HepG2 (cell line): ENCODE data around the gene SH2D3C. TPM values are rescaled to one million over a fixed set of nuclear protein-coding genes. Genes with fewer than 3 reads are reported as not detected.
A peak's percentile ranks its signal among the peaks of the same experiment; 100 is the strongest.

Source experiments
- ASH2L ChIP-seq: fragments of 300-600, 200-600 bp; sonication (generic); IDR thresholded peaks from 2 replicates; pipeline ENCODE4 v1.7.0; 2017; ENCODE audit warnings: low read depth, mild to moderate bottlenecking, moderate library complexity, mixed read lengths, low read length; ENCODE audit not compliant: insufficient read length
- KDM5B ChIP-seq: sonication (generic); formaldehyde crosslinking; IDR thresholded peaks from 2 replicates; pipeline ENCODE4 v1.4.0; 2020; ENCODE audit warnings: missing genetic modification reagents, mild to moderate bottlenecking, borderline replicate concordance
- MIER3 ChIP-seq: IDR thresholded peaks from 2 replicates; pipeline ENCODE4 v1.6.1; 2016; ENCODE audit warnings: missing compliant biosample characterization, borderline replicate concordance
- NFRKB ChIP-seq: fragments of 450-650 bp; IDR thresholded peaks from 2 replicates; pipeline ENCODE4 v1.6.1; 2017
- RFX3 ChIP-seq: IDR thresholded peaks from 2 replicates; pipeline ENCODE4 v1.6.1; 2016; ENCODE audit warnings: missing biosample characterization, missing genetic modification reagents
- SATB2 ChIP-seq: sonication (generic); formaldehyde crosslinking; IDR thresholded peaks from 2 replicates; pipeline ENCODE4 v1.5.0; 2020; ENCODE audit warnings: missing genetic modification reagents
- SOX6 ChIP-seq, 2 experiments: fragments of 450-650 bp in 1 of 2; sonication (generic) in 1 of 2; formaldehyde crosslinking in 1 of 2; IDR thresholded peaks; 2 replicates each; pipeline versions ENCODE4 v1.4.0 to v1.6.1; 2017 to 2020; ENCODE audit warnings: antibody characterized with exemption in 1 of 2, mild to moderate bottlenecking in 1 of 2, missing genetic modification reagents in 1 of 2
- TAF1 ChIP-seq: sonication (generic); formaldehyde crosslinking; IDR thresholded peaks from 2 replicates; pipeline ENCODE4 v1.4.0; 2020; ENCODE audit warnings: missing genetic modification reagents
- TEAD3 ChIP-seq: optimal IDR thresholded peaks from 2 replicates; pipeline ENCODE3; 2016; ENCODE audit warnings: borderline replicate concordance
- YEATS2 ChIP-seq: sonication (generic); formaldehyde crosslinking; IDR thresholded peaks from 2 replicates; pipeline ENCODE4 v1.4.0; 2020; ENCODE audit warnings: missing genetic modification reagents, borderline replicate concordance
- ZMYM4 ChIP-seq: sonication (generic); formaldehyde crosslinking; IDR thresholded peaks from 2 replicates; pipeline ENCODE4 v1.8.1; 2023; ENCODE audit warnings: mild to moderate bottlenecking, missing genetic modification reagents
- ZNF20 ChIP-seq: sonication (generic); formaldehyde crosslinking; IDR thresholded peaks from 2 replicates; pipeline ENCODE4 v1.4.0; 2020; ENCODE audit warnings: mild to moderate bottlenecking, moderate library complexity, missing genetic modification reagents
- ZNF382 ChIP-seq: sonication (generic); formaldehyde crosslinking; IDR thresholded peaks from 2 replicates; pipeline ENCODE4 v1.5.0; 2020; ENCODE audit warnings: missing genetic modification reagents, mild to moderate bottlenecking, borderline replicate concordance
- ZNF441 ChIP-seq: sonication (generic); formaldehyde crosslinking; IDR thresholded peaks from 2 replicates; pipeline ENCODE4 v1.7.0; 2021; ENCODE audit warnings: missing genetic modification reagents, borderline replicate concordance
- ZNF530 ChIP-seq: sonication (generic); formaldehyde crosslinking; IDR thresholded peaks from 2 replicates; pipeline ENCODE4 v1.5.0; 2020; ENCODE audit warnings: low read depth, mild to moderate bottlenecking, missing genetic modification reagents
- ZNF550 ChIP-seq: sonication (generic); formaldehyde crosslinking; IDR thresholded peaks from 2 replicates; pipeline ENCODE4 v1.4.0; 2020; ENCODE audit warnings: mild to moderate bottlenecking, missing genetic modification reagents, borderline replicate concordance
- ZNF607 ChIP-seq: sonication (generic); formaldehyde crosslinking; IDR thresholded peaks from 2 replicates; pipeline ENCODE4 v1.5.1; 2020; ENCODE audit warnings: missing genetic modification reagents, mild to moderate bottlenecking, borderline replicate concordance
- ZNF747 ChIP-seq: sonication (generic); formaldehyde crosslinking; IDR thresholded peaks from 2 replicates; pipeline ENCODE4 v1.8.1; 2023; ENCODE audit warnings: missing genetic modification reagents, mild to moderate bottlenecking, borderline replicate concordance
- ZSCAN29 ChIP-seq: sonication (generic); formaldehyde crosslinking; conservative IDR thresholded peaks from 2 replicates; pipeline ENCODE4 v1.4.0; 2020; ENCODE audit warnings: mild to moderate bottlenecking, missing genetic modification reagents
- polyA plus RNA-seq, 8 experiments: library from polyadenylated mRNA; depleted of rRNA in 3 of 8; stranded (reverse) in 7 of 8; unstranded in 1 of 8; fragments of >200 nt; fragmentation: Illumina TruSeq in 4 of 8; extraction: Trizol in 4 of 8; gene quantifications; 2 replicates each; pipeline versions ENCODE4 v1.2.1 to v1.2.3, GENCODE V29; 2011 to 2016; ENCODE audit warnings: low read depth in 4 of 8, missing spikeins in 1 of 8, mixed read lengths in 1 of 8; ENCODE audit not compliant: insufficient read depth in 1 of 8
- total RNA-seq, 5 experiments: library from RNA; depleted of rRNA; stranded (reverse); fragments of >200 nt; fragmentation: Illumina TruSeq; extraction: Trizol; gene quantifications; 2 replicates each; pipeline ENCODE4 v1.2.3, GENCODE V29; 2016; ENCODE audit warnings: low read depth in 1 of 5
- TF ChIP-seq, protein P1 (sequence below): IDR thresholded peaks from 2 replicates; pipeline ENCODE4 v1.6.1; 2016; ENCODE audit warnings: low read depth, control low read depth
- TF ChIP-seq, protein P2 (sequence below): sonication (generic); formaldehyde crosslinking; IDR thresholded peaks from 2 replicates; pipeline ENCODE4 v1.4.0; 2020; ENCODE audit warnings: mild to moderate bottlenecking, low read depth, missing genetic modification reagents
- TF ChIP-seq, protein P3 (sequence below): sonication (generic); formaldehyde crosslinking; conservative IDR thresholded peaks from 2 replicates; pipeline ENCODE4 v1.4.0; 2020; ENCODE audit warnings: missing genetic modification reagents
- TF ChIP-seq, protein P4 (sequence below): sonication (generic); formaldehyde crosslinking; conservative IDR thresholded peaks from 2 replicates; pipeline ENCODE4 v1.4.0; 2020; ENCODE audit warnings: missing genetic modification reagents

The SH2D3C gene
- total and polyA plus RNA-seq, 2 of the 13 experiments (the other 11 are each of a cell fraction or from before 2014, with no cell fraction given), result not detected

DNA sequence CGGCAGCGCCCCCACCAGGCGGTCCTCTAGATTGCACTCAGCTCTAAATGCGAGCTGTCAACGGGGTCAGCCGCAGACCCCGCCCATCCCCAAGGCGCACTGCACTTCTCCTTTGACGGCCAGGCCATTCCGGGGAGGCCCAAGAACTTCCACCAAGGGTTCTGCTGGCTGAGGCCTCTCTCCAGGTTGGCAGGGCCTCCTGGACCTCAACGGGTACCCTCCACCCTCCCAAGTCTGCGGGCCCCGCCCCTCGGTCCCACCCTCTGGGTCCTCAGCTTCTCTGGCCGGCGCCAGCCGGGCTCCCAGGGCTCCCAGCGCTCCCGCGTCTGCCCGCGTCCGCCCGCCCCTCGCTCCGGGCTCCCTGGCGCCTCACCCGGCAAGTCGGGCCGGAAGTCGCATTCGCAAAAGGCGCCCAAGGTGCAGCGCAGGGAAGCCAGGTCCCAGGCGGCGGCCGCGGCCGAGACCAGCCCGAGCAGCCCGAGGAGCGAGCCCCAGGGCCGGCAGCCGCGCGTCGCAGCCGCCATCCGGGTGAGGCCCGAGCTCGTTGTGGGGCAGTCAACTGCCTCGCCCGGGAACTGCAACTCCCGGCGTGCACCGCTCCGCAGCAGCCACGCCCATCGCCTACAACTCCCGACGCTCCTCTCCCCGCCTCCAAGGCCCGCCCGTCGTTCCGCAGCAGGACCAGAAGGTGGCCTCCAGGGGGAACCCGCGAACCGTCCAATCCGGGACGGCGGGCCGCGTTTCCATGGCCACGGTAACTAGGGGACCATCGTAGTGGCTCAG, 43.5 kb downstream of the SH2D3C start, which contains the start of gene TOR2A (continued):
- TF ChIP-seq, protein P1, sequence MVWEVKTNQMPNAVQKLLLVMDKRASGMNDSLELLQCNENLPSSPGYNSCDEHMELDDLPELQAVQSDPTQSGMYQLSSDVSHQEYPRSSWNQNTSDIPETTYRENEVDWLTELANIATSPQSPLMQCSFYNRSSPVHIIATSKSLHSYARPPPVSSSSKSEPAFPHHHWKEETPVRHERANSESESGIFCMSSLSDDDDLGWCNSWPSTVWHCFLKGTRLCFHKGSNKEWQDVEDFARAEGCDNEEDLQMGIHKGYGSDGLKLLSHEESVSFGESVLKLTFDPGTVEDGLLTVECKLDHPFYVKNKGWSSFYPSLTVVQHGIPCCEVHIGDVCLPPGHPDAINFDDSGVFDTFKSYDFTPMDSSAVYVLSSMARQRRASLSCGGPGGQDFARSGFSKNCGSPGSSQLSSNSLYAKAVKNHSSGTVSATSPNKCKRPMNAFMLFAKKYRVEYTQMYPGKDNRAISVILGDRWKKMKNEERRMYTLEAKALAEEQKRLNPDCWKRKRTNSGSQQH, result peak; percentile 11; the same call in 1 of the 2 replicates
- TF ChIP-seq, protein P2, sequence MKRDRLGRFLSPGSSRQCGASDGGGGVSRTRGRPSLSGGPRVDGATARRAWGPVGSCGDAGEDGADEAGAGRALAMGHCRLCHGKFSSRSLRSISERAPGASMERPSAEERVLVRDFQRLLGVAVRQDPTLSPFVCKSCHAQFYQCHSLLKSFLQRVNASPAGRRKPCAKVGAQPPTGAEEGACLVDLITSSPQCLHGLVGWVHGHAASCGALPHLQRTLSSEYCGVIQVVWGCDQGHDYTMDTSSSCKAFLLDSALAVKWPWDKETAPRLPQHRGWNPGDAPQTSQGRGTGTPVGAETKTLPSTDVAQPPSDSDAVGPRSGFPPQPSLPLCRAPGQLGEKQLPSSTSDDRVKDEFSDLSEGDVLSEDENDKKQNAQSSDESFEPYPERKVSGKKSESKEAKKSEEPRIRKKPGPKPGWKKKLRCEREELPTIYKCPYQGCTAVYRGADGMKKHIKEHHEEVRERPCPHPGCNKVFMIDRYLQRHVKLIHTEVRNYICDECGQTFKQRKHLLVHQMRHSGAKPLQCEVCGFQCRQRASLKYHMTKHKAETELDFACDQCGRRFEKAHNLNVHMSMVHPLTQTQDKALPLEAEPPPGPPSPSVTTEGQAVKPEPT, result peak; percentile 79; the same call in 1 of the 2 replicates
- TF ChIP-seq, protein P3, sequence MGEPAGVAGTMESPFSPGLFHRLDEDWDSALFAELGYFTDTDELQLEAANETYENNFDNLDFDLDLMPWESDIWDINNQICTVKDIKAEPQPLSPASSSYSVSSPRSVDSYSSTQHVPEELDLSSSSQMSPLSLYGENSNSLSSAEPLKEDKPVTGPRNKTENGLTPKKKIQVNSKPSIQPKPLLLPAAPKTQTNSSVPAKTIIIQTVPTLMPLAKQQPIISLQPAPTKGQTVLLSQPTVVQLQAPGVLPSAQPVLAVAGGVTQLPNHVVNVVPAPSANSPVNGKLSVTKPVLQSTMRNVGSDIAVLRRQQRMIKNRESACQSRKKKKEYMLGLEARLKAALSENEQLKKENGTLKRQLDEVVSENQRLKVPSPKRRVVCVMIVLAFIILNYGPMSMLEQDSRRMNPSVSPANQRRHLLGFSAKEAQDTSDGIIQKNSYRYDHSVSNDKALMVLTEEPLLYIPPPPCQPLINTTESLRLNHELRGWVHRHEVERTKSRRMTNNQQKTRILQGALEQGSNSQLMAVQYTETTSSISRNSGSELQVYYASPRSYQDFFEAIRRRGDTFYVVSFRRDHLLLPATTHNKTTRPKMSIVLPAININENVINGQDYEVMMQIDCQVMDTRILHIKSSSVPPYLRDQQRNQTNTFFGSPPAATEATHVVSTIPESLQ (CRISPR knock-in tag), result peak; percentile 5; the same call in 1 of the 2 replicates
- TF ChIP-seq ZNF441 (CRISPR knock-in tag) (no peak), RFX3 (CRISPR knock-in tag) (peak; percentile 98), ZNF20 (CRISPR knock-in tag) (no peak), MIER3 (peak; percentile 60; the same call in 1 of the 2 replicates), ASH2L (peak; percentile 55), ZNF530 (no peak), TAF1 (CRISPR knock-in tag) (peak; percentile 51; the same call in 1 of the 2 replicates), ZNF382 (no peak), NFRKB (no peak), ZNF747 (CRISPR knock-in tag) (0 out of 2 replicates have a peak, but pooled peaks have one; percentile 23), ZSCAN29 (CRISPR knock-in tag) (peak; percentile 88), SATB2 (CRISPR knock-in tag) (no peak), YEATS2 (peak; percentile 51; the same call in 1 of the 2 replicates), TEAD3 (peak; percentile 59), ZMYM4 (CRISPR knock-in tag) (peak; percentile 47; the same call in 1 of the 2 replicates), SOX6 (IDR thresholded peaks at IDR 0.05) (no peak), SOX6 (CRISPR knock-in tag; IDR thresholded peaks at IDR 0.05) (no peak), ZNF607 (CRISPR knock-in tag) (peak; percentile 52; the same call in 1 of the 2 replicates), KDM5B (CRISPR knock-in tag) (no peak; the same call in 1 of the 2 replicates), ZNF550 (no peak)
- TF ChIP-seq, protein P4, sequence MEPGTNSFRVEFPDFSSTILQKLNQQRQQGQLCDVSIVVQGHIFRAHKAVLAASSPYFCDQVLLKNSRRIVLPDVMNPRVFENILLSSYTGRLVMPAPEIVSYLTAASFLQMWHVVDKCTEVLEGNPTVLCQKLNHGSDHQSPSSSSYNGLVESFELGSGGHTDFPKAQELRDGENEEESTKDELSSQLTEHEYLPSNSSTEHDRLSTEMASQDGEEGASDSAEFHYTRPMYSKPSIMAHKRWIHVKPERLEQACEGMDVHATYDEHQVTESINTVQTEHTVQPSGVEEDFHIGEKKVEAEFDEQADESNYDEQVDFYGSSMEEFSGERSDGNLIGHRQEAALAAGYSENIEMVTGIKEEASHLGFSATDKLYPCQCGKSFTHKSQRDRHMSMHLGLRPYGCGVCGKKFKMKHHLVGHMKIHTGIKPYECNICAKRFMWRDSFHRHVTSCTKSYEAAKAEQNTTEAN, result 0 out of 2 replicates have a peak, but pooled peaks have one; percentile 24
